ENCODE data around the gene TEDC1.

DNA sequence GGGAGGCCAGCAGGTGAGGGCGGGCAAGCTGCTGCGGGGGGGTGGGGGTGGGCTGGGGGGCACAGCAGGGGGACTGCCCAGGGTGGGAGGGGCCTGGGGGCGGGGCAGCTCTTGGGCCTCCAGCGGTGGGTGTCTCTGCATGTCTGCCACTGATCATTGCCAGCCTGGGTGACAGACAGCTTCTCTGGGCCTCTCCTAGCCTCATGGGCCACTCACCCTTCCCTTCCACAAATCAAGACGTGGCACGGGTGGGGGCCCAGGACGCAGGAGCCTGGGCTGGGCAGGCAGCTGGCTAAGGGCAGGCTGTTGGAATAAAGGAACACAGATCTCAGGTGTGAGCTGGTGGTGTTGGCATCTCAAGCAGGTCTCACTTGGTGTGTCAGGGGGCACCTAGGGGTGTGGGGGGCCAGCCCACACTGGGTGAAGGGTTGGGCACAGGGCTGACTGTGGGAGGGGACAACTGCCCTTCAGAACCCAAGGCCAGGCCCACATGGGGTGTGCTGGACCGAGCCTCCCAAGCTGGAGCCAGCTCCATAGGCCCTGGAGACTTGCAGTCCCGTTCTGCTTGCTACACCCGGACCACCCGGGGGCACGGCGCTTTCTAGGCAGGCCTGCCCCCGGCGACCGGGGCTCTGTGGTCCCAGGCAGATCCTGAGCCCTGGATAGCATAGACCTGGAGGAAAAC, 3.0 kb downstream of the TEDC1 start:
- TF ChIP-seq POLR2A (IDR thresholded peaks at IDR 0.05), result no peak
- TF ChIP-seq, protein P1, sequence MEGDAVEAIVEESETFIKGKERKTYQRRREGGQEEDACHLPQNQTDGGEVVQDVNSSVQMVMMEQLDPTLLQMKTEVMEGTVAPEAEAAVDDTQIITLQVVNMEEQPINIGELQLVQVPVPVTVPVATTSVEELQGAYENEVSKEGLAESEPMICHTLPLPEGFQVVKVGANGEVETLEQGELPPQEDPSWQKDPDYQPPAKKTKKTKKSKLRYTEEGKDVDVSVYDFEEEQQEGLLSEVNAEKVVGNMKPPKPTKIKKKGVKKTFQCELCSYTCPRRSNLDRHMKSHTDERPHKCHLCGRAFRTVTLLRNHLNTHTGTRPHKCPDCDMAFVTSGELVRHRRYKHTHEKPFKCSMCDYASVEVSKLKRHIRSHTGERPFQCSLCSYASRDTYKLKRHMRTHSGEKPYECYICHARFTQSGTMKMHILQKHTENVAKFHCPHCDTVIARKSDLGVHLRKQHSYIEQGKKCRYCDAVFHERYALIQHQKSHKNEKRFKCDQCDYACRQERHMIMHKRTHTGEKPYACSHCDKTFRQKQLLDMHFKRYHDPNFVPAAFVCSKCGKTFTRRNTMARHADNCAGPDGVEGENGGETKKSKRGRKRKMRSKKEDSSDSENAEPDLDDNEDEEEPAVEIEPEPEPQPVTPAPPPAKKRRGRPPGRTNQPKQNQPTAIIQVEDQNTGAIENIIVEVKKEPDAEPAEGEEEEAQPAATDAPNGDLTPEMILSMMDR (IDR thresholded peaks at IDR 0.05), result no peak
